Brain microvascular endothelial cell (primary cell): ENCODE measurements around the gene NAAA.

Experiments
- DNase-seq: peaks from one replicate; pipeline ENCODE4 v3.0.0-alpha.2; 2020
- H3K27ac ChIP-seq: fragments of 250-450 bp; sonication (Bioruptor Pico); 2 replicates; pipeline ENCODE4 v1.5.1; 2020; ENCODE audit warnings: mild to moderate bottlenecking, moderate library complexity
- H3K27me3 ChIP-seq: fragments of 250-450 bp; sonication (Bioruptor Pico); replicated peaks from 2 replicates; pipeline ENCODE4 v1.5.1; 2020; ENCODE audit warnings: mild to moderate bottlenecking
- H3K36me3 ChIP-seq: fragments of 250-450 bp; sonication (Bioruptor Pico); replicated peaks from 2 replicates; pipeline ENCODE4 v1.5.1; 2020; ENCODE audit warnings: mild to moderate bottlenecking
- H3K4me3 ChIP-seq: 2 replicates; pipeline ENCODE4 v1.5.1; 2011; ENCODE audit warnings: low read depth, mild to moderate bottlenecking, control low read depth, low read length, moderate library complexity
- in situ Hi-C: cut with HindIII; loops from 2 replicates; pipeline ENCODE4 v1.10.0; 2017; ENCODE audit warnings: low sequenced_read_pairs, low pct_ligation_motif_present
- TF ChIP-seq, protein P1 (sequence below): IDR thresholded peaks from 2 replicates; pipeline ENCODE4 v1.5.1; 2011; ENCODE audit warnings: low read depth, mild to moderate bottlenecking, moderate library complexity, low read length, control low read depth, inconsistent platforms; ENCODE audit errors: missing control alignments

NAAA gene

DNA sequence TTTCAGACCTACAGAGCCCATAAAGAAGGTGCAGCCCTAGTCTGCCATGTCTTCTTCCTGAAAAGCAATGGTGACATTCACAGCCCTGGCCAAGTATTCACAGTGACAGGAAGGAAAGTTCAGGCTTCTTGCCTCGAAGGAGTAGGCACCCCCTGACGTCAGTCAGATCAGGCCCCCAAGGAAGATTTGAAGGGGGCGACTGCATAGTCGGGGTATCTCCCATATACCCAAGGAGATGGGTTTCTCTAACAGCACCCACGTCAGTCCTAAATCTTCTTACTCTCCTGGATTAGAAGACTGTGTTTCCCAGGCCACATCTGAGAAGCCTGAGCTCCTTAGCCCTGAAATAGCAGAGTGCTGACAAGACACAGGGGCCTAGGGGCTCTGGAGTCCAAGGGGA lies 38.5 kb downstream of the NAAA start, which contains the start of gene PPEF2:
TSS of gene PPEF2 (minus strand) at position 101 of the 400 bp plus-strand sequence. CDS start 6,127 bp downstream, outside the sequence.
- in situ Hi-C loops = no loop called here

GRCh38 chr4:75898536-75898935 lies 42.3 kb downstream of the NAAA start:
- DNase-seq = no peak
- H3K36me3 ChIP-seq = no peaks in the 10 kb centered on the region
- in situ Hi-C loops = no loop called here

More for the DNA sequence above, 38.5 kb downstream of the NAAA start, which contains the start of gene PPEF2:
- Histone ChIP-seq H3K27me3 (no peaks in the 10 kb centered on the region), H3K27ac (no peak within 1 kb of the TSS), H3K36me3 (no peaks in the 10 kb centered on the region), H3K4me3 (no peak within 1 kb of the TSS)
- TF ChIP-seq, protein P1, sequence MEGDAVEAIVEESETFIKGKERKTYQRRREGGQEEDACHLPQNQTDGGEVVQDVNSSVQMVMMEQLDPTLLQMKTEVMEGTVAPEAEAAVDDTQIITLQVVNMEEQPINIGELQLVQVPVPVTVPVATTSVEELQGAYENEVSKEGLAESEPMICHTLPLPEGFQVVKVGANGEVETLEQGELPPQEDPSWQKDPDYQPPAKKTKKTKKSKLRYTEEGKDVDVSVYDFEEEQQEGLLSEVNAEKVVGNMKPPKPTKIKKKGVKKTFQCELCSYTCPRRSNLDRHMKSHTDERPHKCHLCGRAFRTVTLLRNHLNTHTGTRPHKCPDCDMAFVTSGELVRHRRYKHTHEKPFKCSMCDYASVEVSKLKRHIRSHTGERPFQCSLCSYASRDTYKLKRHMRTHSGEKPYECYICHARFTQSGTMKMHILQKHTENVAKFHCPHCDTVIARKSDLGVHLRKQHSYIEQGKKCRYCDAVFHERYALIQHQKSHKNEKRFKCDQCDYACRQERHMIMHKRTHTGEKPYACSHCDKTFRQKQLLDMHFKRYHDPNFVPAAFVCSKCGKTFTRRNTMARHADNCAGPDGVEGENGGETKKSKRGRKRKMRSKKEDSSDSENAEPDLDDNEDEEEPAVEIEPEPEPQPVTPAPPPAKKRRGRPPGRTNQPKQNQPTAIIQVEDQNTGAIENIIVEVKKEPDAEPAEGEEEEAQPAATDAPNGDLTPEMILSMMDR = no peak
- no peak for DNase-seq

DNA sequence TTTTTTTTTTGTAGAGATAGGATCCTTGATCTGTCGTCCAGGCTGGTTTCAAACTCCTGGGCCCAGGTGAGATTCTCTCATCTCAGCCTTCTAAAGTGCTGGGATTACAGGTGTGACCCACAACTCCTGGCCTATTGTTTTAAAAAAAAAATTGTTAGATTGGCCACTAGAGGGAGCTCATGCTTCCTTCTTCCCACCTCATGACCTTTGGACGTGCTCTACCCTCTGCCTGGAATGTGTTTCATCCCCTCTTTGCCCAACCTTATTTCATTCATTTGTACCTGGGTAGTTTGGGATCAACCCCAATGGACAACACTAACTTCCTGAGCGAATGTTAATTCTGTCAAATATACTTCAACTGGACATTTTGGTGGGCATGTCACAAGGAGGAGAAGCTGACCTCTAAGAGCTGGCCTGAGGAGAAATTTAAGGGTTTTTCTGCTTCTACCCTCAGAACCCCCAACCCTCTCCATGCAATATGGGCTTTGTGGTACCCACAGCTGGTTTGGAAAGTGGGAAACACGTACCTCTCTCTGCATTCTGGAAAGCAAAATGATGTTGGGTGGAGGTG lies 45.0 kb downstream of the NAAA start:
- DNase-seq = no peak
- in situ Hi-C loops = no loop called here
- no peak overlapping the region for H3K27ac ChIP-seq

More at GRCh38 chr4:75898536-75898935, 42.3 kb downstream of the NAAA start:
- H3K4me3 ChIP-seq = no peak overlapping the region
- no peak overlapping the region for H3K27ac ChIP-seq
- TF ChIP-seq, protein P1 = no peak
- no peaks in the 10 kb centered on the region for H3K27me3 ChIP-seq

DNA sequence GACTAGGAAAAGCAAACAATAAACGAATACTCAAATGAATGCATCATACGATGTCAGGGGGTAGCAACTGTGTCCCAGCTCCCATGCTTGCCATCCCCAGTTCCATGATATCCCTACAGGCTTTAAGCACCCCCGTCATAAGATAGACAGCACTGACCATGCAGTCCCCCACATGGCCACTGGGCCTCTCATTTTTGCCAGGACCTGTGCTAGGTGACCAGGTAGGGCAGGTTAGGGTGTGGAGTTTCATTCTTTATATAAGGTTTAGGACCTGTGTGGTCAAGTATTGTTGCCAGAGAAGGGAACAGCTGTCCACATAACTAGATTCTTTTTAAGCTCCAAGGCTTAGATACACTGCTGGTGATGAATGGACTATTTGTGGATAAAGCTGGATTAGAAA lies 48.3 kb downstream of the NAAA start:
- DNase-seq = no peak
- TF ChIP-seq, protein P1 = peak; percentile 56
- no peaks in the 10 kb centered on the region for H3K27me3 ChIP-seq
- no peak overlapping the region for H3K27ac ChIP-seq
- H3K36me3 ChIP-seq = no peaks in the 10 kb centered on the region
- in situ Hi-C loops = no loop called here
- no peak overlapping the region for H3K4me3 ChIP-seq

More for the DNA sequence above, 45.0 kb downstream of the NAAA start:
- TF ChIP-seq, protein P1 = peak; percentile 74
- Histone ChIP-seq H3K27me3 (no peaks in the 10 kb centered on the region), H3K36me3 (no peaks in the 10 kb centered on the region), H3K4me3 (no peak overlapping the region)

DNA sequence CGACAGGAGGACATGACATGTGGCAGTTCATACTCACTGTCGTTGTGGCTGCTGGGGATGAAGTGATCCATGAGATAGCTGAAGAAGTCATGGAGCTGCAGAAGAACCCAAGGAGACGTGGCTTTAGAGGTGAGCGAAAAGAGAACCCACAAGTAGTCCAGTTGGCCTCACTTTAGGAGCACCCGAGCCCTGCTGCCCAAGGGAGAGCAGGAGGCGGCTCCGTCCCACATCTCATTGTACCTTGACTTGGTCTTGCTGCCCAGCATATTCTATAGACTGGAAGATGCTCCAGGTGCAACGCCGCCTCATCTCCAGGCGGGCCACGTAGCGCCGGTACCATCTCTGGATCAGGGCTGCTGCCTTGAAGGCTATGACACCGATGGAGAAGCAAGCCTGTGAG lies 49.2 kb downstream of the NAAA start:
- TF ChIP-seq, protein P1 = no peak
- no peak overlapping the region for H3K4me3 ChIP-seq
- in situ Hi-C loops = no loop called here

GRCh38 chr4:75889537-75890199 lies 51.1 kb downstream of the NAAA start:
- Histone ChIP-seq H3K27ac (no peak overlapping the region), H3K4me3 (no peak overlapping the region), H3K36me3 (no peaks in the 10 kb centered on the region), H3K27me3 (no peaks in the 10 kb centered on the region)
- DNase-seq = no peak
- TF ChIP-seq, protein P1 = no peak
- in situ Hi-C loops = no loop called here

More for the DNA sequence above, 49.2 kb downstream of the NAAA start:
- Histone ChIP-seq H3K36me3 (no peaks in the 10 kb centered on the region), H3K27me3 (no peaks in the 10 kb centered on the region), H3K27ac (no peak overlapping the region)
- no peak for DNase-seq
